GM12874 (cell line): Measurements from ENCODE around the gene ALS2CL.

Experiments used
- TF ChIP-seq, protein P1 (sequence below): IDR thresholded peaks from 2 replicates; pipeline ENCODE4 v1.5.1; 2011; ENCODE audit warnings: low read depth, mild to moderate bottlenecking, control low read depth, low read length, moderate library complexity; ENCODE audit not compliant: insufficient read depth

The ALS2CL gene

DNA sequence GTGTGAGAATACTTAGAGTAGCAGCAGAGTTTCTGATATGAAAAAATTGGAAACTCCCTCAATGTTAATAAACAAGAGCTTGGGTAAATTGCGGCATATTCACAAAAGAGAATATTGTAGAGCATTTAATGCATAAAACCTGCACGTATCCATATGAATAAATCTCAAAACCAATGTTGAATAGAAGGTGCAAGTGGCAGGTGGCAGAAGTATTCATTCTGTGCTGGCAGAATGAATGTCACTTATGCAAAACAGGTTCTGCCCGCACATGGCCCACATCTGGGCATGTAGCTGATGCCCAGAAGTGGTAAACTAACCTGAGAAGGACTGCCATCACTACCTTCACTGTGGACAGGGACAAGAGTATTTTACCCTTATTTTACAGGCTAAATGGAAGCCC lies 38.3 kb upstream of the ALS2CL start:
- TF ChIP-seq, protein P1, sequence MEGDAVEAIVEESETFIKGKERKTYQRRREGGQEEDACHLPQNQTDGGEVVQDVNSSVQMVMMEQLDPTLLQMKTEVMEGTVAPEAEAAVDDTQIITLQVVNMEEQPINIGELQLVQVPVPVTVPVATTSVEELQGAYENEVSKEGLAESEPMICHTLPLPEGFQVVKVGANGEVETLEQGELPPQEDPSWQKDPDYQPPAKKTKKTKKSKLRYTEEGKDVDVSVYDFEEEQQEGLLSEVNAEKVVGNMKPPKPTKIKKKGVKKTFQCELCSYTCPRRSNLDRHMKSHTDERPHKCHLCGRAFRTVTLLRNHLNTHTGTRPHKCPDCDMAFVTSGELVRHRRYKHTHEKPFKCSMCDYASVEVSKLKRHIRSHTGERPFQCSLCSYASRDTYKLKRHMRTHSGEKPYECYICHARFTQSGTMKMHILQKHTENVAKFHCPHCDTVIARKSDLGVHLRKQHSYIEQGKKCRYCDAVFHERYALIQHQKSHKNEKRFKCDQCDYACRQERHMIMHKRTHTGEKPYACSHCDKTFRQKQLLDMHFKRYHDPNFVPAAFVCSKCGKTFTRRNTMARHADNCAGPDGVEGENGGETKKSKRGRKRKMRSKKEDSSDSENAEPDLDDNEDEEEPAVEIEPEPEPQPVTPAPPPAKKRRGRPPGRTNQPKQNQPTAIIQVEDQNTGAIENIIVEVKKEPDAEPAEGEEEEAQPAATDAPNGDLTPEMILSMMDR = no peak

DNA sequence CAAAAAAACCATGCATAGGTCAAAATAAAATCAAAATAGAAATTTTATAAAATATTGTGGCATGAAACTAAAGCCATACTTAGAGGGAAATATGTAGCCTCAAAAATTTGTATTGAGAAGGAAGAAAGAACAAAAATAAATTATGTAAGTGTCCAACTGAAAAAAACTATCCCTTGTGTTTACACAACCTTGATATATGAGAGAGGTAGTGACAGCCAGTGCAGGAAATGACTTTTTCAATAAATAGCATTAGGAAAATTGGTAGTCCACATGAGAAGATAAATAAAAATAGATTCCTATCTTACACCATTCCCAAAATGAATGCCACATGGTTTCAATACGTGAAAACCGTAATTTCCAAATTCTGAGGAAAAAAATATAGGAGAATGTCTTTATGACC lies 37.3 kb upstream of the ALS2CL start:
- TF ChIP-seq, protein P1 = no peak

DNA sequence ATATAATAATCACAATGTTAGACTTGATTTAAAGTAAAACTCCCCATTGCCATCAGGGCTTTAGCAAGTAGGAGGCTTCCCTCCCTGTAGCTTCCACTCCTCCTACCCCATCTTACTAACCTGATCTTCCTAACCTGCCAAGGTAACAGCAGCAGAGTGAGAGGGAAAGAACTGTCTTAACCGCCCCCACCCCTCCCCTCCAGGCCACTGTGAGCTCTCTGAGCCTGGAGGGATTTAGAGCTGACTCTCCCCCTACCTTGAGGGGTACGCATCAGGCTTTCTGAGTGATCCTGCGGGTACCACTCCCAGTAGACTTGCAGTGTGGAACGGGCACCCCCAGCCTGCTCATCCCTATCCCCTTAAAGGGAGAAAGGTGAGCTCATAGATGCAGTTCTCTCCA lies 35.6 kb upstream of the ALS2CL start:
- TF ChIP-seq, protein P1 = no peak

DNA sequence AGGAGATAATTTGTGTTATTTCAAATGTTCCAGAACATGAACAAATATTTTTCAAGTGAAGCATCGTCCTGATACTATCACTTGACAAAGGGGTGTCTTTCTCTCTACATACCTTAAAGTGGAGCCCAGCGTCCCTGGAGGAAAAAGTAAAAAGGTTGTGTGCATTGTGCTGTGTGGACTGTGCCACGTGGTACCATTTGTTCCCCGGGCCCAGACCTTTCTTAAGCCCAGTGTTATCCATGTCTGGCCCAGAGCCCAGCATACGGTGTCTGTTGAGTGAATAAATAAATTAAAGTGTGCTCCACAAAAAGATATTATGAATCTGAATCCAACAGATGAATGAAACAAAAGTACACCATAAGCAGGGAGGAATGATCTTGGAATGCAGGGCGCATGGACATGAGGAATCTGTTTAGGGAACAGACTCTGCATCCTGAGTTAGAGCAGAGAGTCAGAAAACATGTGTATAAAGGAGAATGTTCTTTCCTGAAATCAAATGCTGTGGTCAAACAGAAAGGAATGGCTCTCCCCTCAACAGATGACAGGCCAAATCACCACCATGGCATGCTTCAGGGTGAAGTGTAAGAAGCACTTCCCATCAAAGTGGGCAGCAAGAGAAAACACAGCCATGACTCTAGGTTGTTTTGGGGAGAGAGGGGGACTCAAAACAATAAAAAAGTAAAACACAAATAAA lies 32.3 kb upstream of the ALS2CL start:
- TF ChIP-seq, protein P1 = no peak

DNA sequence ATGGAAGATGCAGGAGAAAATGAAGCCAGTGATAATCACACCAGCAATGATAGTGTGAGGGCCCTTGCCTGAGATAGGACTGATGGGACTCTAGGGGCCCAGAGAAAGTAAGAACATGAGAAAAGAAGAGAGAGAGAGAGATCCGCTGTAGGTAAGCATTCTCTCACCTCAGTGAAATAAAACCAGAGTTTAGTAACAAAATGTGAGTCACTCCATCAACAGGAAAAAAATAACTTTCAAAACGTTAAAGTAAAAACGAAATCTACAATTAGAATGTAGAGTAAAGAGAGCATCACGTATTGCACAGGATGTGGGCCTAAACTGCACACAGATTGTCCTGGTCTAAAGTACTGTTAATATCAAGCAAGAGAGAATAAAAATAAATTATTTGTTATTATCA lies 30.9 kb upstream of the ALS2CL start:
- TF ChIP-seq, protein P1 = no peak

DNA sequence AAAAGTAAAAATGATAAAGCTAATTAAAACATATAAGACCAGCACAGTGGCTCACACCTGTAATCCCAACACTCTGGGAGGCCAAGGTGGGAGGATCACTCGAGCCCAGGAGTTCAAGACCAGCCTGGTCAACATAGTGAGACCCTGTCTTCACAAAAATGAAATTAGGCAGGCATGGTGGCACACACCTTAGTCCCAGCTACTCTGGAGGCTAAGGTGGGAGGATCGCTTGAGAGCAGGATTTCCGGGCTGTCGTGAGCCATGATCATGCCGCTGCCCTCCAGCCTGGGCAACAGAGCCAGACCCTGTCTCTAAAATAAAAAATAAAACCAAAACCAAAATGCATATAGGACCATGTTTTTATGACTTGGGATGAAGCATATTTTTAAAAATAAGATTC lies 29.0 kb upstream of the ALS2CL start:
- TF ChIP-seq, protein P1 = no peak

DNA sequence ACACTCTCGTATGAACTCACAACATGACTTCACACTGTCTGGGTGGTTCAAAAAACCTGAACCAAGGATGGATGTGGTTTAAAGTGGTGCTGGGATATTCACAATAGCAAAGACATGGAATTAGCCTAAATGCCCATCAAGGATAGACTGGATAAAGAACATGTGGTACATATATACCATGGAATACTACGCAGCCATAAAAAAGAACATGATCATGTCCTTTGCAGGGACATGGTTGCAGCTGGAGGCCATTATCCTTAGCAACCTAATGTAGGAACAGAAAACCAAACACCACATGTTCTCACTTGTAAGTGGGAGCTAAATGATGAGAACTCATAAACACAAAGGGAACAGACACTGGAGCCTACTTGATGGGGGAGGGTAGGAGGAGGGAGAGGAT lies 27.5 kb upstream of the ALS2CL start:
- TF ChIP-seq, protein P1 = no peak
